ENCODE measurements around the gene SEPTIN3. TPM values are rescaled to one million over a fixed set of nuclear protein-coding genes. Genes with fewer than 3 reads are reported as not detected.

The SEPTIN3 gene
- total and polyA plus RNA-seq, 2 donors (not counting 1 experiment from before 2014, with no cell fraction given): 0.05 to 0.33 TPM

GRCh38 chr22:41922328-41922727 is 46.9 kb upstream of the SEPTIN3 start:
- no peaks in the 10 kb centered on the region for H3K36me3 ChIP-seq (ENCODE audit: control insufficient read depth, insufficient read depth, low read length)
- no peaks in the 10 kb centered on the region for H3K79me2 ChIP-seq (ENCODE audit: control insufficient read depth, insufficient read depth, low read length)
- DNase-seq (ENCODE audit: low read depth in 2 of 2): no peak
- H3K9me3 ChIP-seq (ENCODE audit: control insufficient read depth, insufficient read depth, low read depth, low read length): no peaks in the 10 kb centered on the region
- H3K4me3 ChIP-seq (replicated peaks in 1 of 4; ENCODE audit: control extremely low read depth in 1 of 4, insufficient read depth in 1 of 4, low read depth in 3 of 4, low read length in 4 of 4): no peak overlapping the region
- no peak overlapping the region for H2AFZ ChIP-seq (ENCODE audit: low read length)
- no peak overlapping the region for H3K4me2 ChIP-seq (ENCODE audit: extremely low read depth, insufficient read depth, low read length)
- TF ChIP-seq EZH2 (IDR thresholded peaks at IDR 0.05; ENCODE audit: low read length, missing control alignments) (no peak), CTCF (conservative IDR thresholded peaks at IDR 0.05 in 1 of 2, IDR thresholded peaks at IDR 0.05 in 1 of 2; ENCODE audit: low read depth in 1 of 2, low read length in 2 of 2) (no peak)
- peaks cover 6% of the 10 kb centered on the region for H3K27me3 ChIP-seq (ENCODE audit: control insufficient read depth, insufficient read depth, low read length)
- no peak overlapping the region for H3K27ac ChIP-seq (ENCODE audit: insufficient read depth, low read length)
- H4K20me1 ChIP-seq (ENCODE audit: control insufficient read depth, extremely low read depth, insufficient read depth, low read length): no peaks in the 10 kb centered on the region
- H3K9ac ChIP-seq (ENCODE audit: insufficient read depth, low read length): no peak overlapping the region
- H3K4me1 ChIP-seq (ENCODE audit: control insufficient read depth, extremely low read depth, insufficient read depth, low read length): peaks cover 2% of the 10 kb centered on the region

GRCh38 chr22:41922940-41923594 is 46.2 kb upstream of the SEPTIN3 start:
- no peaks in the 10 kb centered on the region for H3K9me3 ChIP-seq (ENCODE audit: control insufficient read depth, insufficient read depth, low read depth, low read length)
- H3K4me2 ChIP-seq (ENCODE audit: extremely low read depth, insufficient read depth, low read length): no peak overlapping the region

More at GRCh38 chr22:41922940-41923594, 46.2 kb upstream of the SEPTIN3 start:
- Histone ChIP-seq H3K79me2 (ENCODE audit: control insufficient read depth, insufficient read depth, low read length) (no peaks in the 10 kb centered on the region), H4K20me1 (ENCODE audit: control insufficient read depth, extremely low read depth, insufficient read depth, low read length) (no peaks in the 10 kb centered on the region), H3K9ac (ENCODE audit: insufficient read depth, low read length) (no peak overlapping the region), H2AFZ (ENCODE audit: low read length) (no peak overlapping the region), H3K27me3 (ENCODE audit: control insufficient read depth, insufficient read depth, low read length) (peaks cover 6% of the 10 kb centered on the region), H3K4me3 (replicated peaks in 1 of 4; ENCODE audit: control extremely low read depth in 1 of 4, insufficient read depth in 1 of 4, low read depth in 3 of 4, low read length in 4 of 4) (no peak overlapping the region), H3K27ac (ENCODE audit: insufficient read depth, low read length) (no peak overlapping the region), H3K4me1 (ENCODE audit: control insufficient read depth, extremely low read depth, insufficient read depth, low read length) (peaks cover 2% of the 10 kb centered on the region), H3K36me3 (ENCODE audit: control insufficient read depth, insufficient read depth, low read length) (no peaks in the 10 kb centered on the region)
- no peak for TF ChIP-seq CTCF (conservative IDR thresholded peaks at IDR 0.05 in 1 of 2, IDR thresholded peaks at IDR 0.05 in 1 of 2; ENCODE audit: low read depth in 1 of 2, low read length in 2 of 2)
- no peak for TF ChIP-seq EZH2 (IDR thresholded peaks at IDR 0.05; ENCODE audit: low read length, missing control alignments)
- DNase-seq (ENCODE audit: low read depth in 2 of 2): no peak
